ENCODE measurements around the gene ABCG8.

- TF ChIP-seq GATA2 (IDR thresholded peaks at IDR 0.05; ENCODE audit: low read depth, low read length) (no peak), GATA3 (IDR thresholded peaks at IDR 0.05; ENCODE audit: low read depth, low read length) (no peak)
Measured at GRCh38 chr2:43884689-43885088, 45.9 kb downstream of the ABCG8 start.

Measured in SH-SY5Y (cell line).